NCI-H1694 (cell line): ENCODE results near the gene FOXJ2.
A peak's percentile ranks its signal among the peaks of the same experiment; 100 is the strongest.
"Not testable (repeated sequence)": the region's sequence is repeated elsewhere in the genome, so short reads cannot be mapped to it uniquely, and the experiment has no call there.

Experiments
- DNase-seq: peaks from one replicate; lab custom pipeline; 2025; lab: John Stamatoyannopoulos, UW

Gene FOXJ2

GRCh38 chr12:8032242-8033152 lies at the start of gene FOXJ2:
Gene FOXJ2 (plus strand): TSS chr12:8032716. CDS start chr12:8039833, 7,117 bp downstream.
- DNase-seq = peak; percentile 4

GRCh38 chr12:7983019-7983418 lies 49.5 kb upstream of the FOXJ2 start:
- DNase-seq = not testable (repeated sequence)

GRCh38 chr12:7983460-7983859 lies 49.1 kb upstream of the FOXJ2 start:
- not testable (repeated sequence) for DNase-seq

- no peak for DNase-seq
Observed at GRCh38 chr12:7984900-7985299, 47.6 kb upstream of the FOXJ2 start.

- no peak for DNase-seq
Observed at GRCh38 chr12:7985802-7986418, 46.6 kb upstream of the FOXJ2 start.

GRCh38 chr12:7989827-7990491 lies 42.6 kb upstream of the FOXJ2 start:
- no peak for DNase-seq

- no peak for DNase-seq
Observed at GRCh38 chr12:7991535-7991934, 41.0 kb upstream of the FOXJ2 start.

- DNase-seq = no peak
Observed at GRCh38 chr12:7994731-7995205, 37.7 kb upstream of the FOXJ2 start.

GRCh38 chr12:7995266-7995963 lies 37.1 kb upstream of the FOXJ2 start:
- DNase-seq = peak; percentile 53

- not testable (repeated sequence) for DNase-seq
Observed at GRCh38 chr12:8000827-8001226, 31.7 kb upstream of the FOXJ2 start.

- DNase-seq = not testable (repeated sequence)
Observed at GRCh38 chr12:8001496-8001895, 31.0 kb upstream of the FOXJ2 start.

GRCh38 chr12:8004897-8005296 lies 27.6 kb upstream of the FOXJ2 start:
- not testable (repeated sequence) for DNase-seq

GRCh38 chr12:8011331-8011730 lies 21.2 kb upstream of the FOXJ2 start:
- DNase-seq = no peak

- DNase-seq = no peak
Observed at GRCh38 chr12:8012651-8013309, 19.7 kb upstream of the FOXJ2 start.

- no peak for DNase-seq
Observed at GRCh38 chr12:8014836-8015235, 17.7 kb upstream of the FOXJ2 start.

GRCh38 chr12:8018213-8018612 lies 14.3 kb upstream of the FOXJ2 start:
- DNase-seq = not testable (repeated sequence)

GRCh38 chr12:8018666-8019581 lies 13.6 kb upstream of the FOXJ2 start:
- no peak for DNase-seq

- peak; percentile 99 for DNase-seq
Observed at GRCh38 chr12:8026291-8026900, 6.1 kb upstream of the FOXJ2 start.

GRCh38 chr12:8027856-8028255 lies 4.7 kb upstream of the FOXJ2 start:
- no peak for DNase-seq

GRCh38 chr12:8028267-8028666 lies 4.2 kb upstream of the FOXJ2 start:
- DNase-seq = no peak
